ENCODE measurements around the gene CEP57L1.

Gene CEP57L1

GRCh38 chr6:109212683-109213082 is 117.4 kb downstream of the CEP57L1 start:
- no peak for TF ChIP-seq CTCF (IDR thresholded peaks at IDR 0.05; ENCODE audit: extremely low read depth, insufficient read depth, missing control alignments)
- in situ Hi-C loops (cut with MboI; ENCODE audit: low pct_unique_long_range_greater_than_20kb, low sequenced_read_pairs, unreplicated experiment), result no loop called here
- no peak for DNase-seq (ENCODE audit: low spot score)

Measured in GM13977 (cell line).